ENCODE data around the gene INSYN1. TPM values are rescaled to one million over a fixed set of nuclear protein-coding genes. Genes with fewer than 3 reads are reported as not detected.

INSYN1 gene
- total RNA-seq, 1 donor = 4.7 TPM

GRCh38 chr15:73712107-73712506, 41.0 kb downstream of the INSYN1 start:
- Histone ChIP-seq H3K36me3 (ENCODE audit: insufficient read depth, low read length) (peaks cover 62% of the 10 kb centered on the region), H4K20me1 (ENCODE audit: insufficient read depth, low read length) (peaks cover 26% of the 10 kb centered on the region), H3K27ac (ENCODE audit: low read depth, low read length) (no peak overlapping the region), H3K27me3 (ENCODE audit: insufficient read depth, low read length) (no peaks in the 10 kb centered on the region), H3K4me3 (ENCODE audit: insufficient read depth, low read length) (no peak overlapping the region), H3K79me2 (ENCODE audit: insufficient read depth, low read length) (peaks cover 19% of the 10 kb centered on the region), H3K9me3 (ENCODE audit: low read depth, low read length) (no peaks in the 10 kb centered on the region), H2AFZ (ENCODE audit: low read length) (no peak overlapping the region), H3K4me1 (ENCODE audit: insufficient read depth, low read length) (no peaks in the 10 kb centered on the region), H3K4me2 (ENCODE audit: insufficient read depth, low read length) (no peak overlapping the region)
- no peak for DNase-seq (ENCODE audit: insufficient read length, low spot score, missing footprints)
- TF ChIP-seq CTCF (IDR thresholded peaks at IDR 0.05; ENCODE audit: extremely low read depth, low read depth, low read length) = no peak

GRCh38 chr15:73711526-73711925, 41.6 kb downstream of the INSYN1 start:
- no peak for DNase-seq (ENCODE audit: insufficient read length, low spot score, missing footprints)
- Histone ChIP-seq H3K4me2 (ENCODE audit: insufficient read depth, low read length) (no peak overlapping the region), H3K36me3 (ENCODE audit: insufficient read depth, low read length) (peaks cover 62% of the 10 kb centered on the region), H3K27me3 (ENCODE audit: insufficient read depth, low read length) (no peaks in the 10 kb centered on the region), H3K4me1 (ENCODE audit: insufficient read depth, low read length) (no peaks in the 10 kb centered on the region), H3K79me2 (ENCODE audit: insufficient read depth, low read length) (peaks cover 25% of the 10 kb centered on the region), H2AFZ (ENCODE audit: low read length) (no peak overlapping the region), H4K20me1 (ENCODE audit: insufficient read depth, low read length) (peaks cover 29% of the 10 kb centered on the region), H3K9me3 (ENCODE audit: low read depth, low read length) (no peaks in the 10 kb centered on the region), H3K27ac (ENCODE audit: low read depth, low read length) (no peak overlapping the region), H3K4me3 (ENCODE audit: insufficient read depth, low read length) (no peak overlapping the region)
- no peak for TF ChIP-seq CTCF (IDR thresholded peaks at IDR 0.05; ENCODE audit: extremely low read depth, low read depth, low read length)

- DNase-seq (ENCODE audit: insufficient read length, low spot score, missing footprints) = no peak
- Histone ChIP-seq H3K27ac (ENCODE audit: low read depth, low read length) (no peak overlapping the region), H3K27me3 (ENCODE audit: insufficient read depth, low read length) (no peaks in the 10 kb centered on the region), H2AFZ (ENCODE audit: low read length) (no peak overlapping the region), H3K4me2 (ENCODE audit: insufficient read depth, low read length) (no peak overlapping the region), H3K4me1 (ENCODE audit: insufficient read depth, low read length) (no peaks in the 10 kb centered on the region), H3K9me3 (ENCODE audit: low read depth, low read length) (no peaks in the 10 kb centered on the region), H3K79me2 (ENCODE audit: insufficient read depth, low read length) (peaks cover 32% of the 10 kb centered on the region), H4K20me1 (ENCODE audit: insufficient read depth, low read length) (peaks cover 33% of the 10 kb centered on the region), H3K36me3 (ENCODE audit: insufficient read depth, low read length) (peaks cover 71% of the 10 kb centered on the region), H3K4me3 (ENCODE audit: insufficient read depth, low read length) (no peak overlapping the region)
- TF ChIP-seq CTCF (IDR thresholded peaks at IDR 0.05; ENCODE audit: extremely low read depth, low read depth, low read length) = no peak
Measured at GRCh38 chr15:73710321-73710720, 42.8 kb downstream of the INSYN1 start.

- no peaks in the 10 kb centered on the region for H3K27me3 ChIP-seq (ENCODE audit: insufficient read depth, low read length)
- no peak overlapping the region for H3K4me2 ChIP-seq (ENCODE audit: insufficient read depth, low read length)
- H4K20me1 ChIP-seq (ENCODE audit: insufficient read depth, low read length) = peaks cover 39% of the 10 kb centered on the region
- H3K79me2 ChIP-seq (ENCODE audit: insufficient read depth, low read length) = peaks cover 38% of the 10 kb centered on the region
- no peak overlapping the region for H3K4me3 ChIP-seq (ENCODE audit: insufficient read depth, low read length)
- TF ChIP-seq CTCF (IDR thresholded peaks at IDR 0.05; ENCODE audit: extremely low read depth, low read depth, low read length) = no peak
- H2AFZ ChIP-seq (ENCODE audit: low read length) = no peak overlapping the region
- no peak for DNase-seq (ENCODE audit: insufficient read length, low spot score, missing footprints)
- H3K9me3 ChIP-seq (ENCODE audit: low read depth, low read length) = no peaks in the 10 kb centered on the region
- peaks cover 75% of the 10 kb centered on the region for H3K36me3 ChIP-seq (ENCODE audit: insufficient read depth, low read length)
- H3K4me1 ChIP-seq (ENCODE audit: insufficient read depth, low read length) = no peaks in the 10 kb centered on the region
- H3K27ac ChIP-seq (ENCODE audit: low read depth, low read length) = no peak overlapping the region
Measured at GRCh38 chr15:73709686-73710085, 43.5 kb downstream of the INSYN1 start.
